ENCODE results near the gene OR4S2.

GRCh38 chr11:55673860-55674259, 25.7 kb downstream of the OR4S2 start:
- TF ChIP-seq CTCF (optimal IDR thresholded peaks at IDR 0.05 in 1 of 3, IDR thresholded peaks at IDR 0.05 in 1 of 3, conservative IDR thresholded peaks at IDR 0.05 in 1 of 3; ENCODE audit: extremely low read depth in 1 of 3, insufficient read depth in 2 of 3, low read length in 3 of 3), result no peak
- TF ChIP-seq EZH2 (IDR thresholded peaks at IDR 0.05; ENCODE audit: low read length), result no peak

Measured in keratinocyte (primary cell).